Right hindlimb (tissue), 1 donor: ENCODE data around the gene CCL21.

Source experiments
- DNase-seq: peaks from one replicate; pipeline ENCODE4 v3.0.0-alpha.2; 2018

Gene CCL21

GRCh38 chr9:34707130-34707529, 2.8 kb downstream of the CCL21 start:
- DNase-seq = no peak

DNA sequence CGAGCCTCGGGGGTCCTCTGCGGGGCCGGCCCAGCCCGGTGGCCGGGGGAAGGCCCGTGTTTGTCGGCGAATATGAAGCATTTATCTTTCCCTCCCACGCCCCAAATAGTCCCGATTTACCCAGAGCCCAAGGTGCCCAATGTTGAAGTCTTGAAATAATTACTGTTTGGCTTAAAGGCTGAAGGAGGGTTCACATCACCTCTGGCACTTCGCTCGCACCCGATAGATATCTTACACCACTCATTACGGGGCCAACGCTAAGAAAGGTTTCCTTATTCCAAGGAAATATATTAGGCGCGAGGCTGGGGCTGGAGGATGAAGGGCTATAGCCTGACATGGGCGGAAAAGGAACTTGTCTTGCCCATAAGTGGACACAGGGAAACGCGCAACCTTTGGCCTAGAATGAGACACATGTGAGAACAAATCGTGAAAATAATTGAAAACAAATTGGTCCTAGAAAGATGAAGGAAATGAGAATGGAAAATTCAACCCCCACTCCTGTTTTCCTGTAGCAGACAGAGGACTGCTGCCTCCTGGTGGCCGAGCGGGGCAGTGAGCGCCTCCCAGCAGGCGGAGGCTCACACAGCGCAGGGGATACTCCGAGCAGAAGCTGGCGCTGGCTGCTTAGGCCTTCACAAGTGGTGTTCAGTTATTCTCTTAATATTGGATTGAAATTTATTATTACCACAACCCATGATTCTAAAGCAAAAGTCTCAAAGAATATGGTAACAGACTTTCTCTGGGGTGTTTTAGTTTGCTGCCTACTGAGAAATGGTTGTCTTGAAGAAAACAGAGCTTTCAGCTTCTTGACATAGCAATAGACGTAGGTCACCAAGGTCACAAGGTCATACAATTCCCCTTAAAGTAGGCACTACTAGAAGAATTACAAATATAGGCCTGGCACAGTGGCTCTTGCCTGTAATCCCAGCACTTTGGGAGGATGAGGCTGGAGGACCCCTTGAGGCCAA, 7.9 kb downstream of the CCL21 start:
- DNase-seq = peak; percentile 89

GRCh38 chr9:34701023-34701768, 8.7 kb downstream of the CCL21 start:
- peak; percentile 76 for DNase-seq

- no peak for DNase-seq
Measured at GRCh38 chr9:34694811-34695210, 15.1 kb downstream of the CCL21 start.

GRCh38 chr9:34693560-34693959, 16.4 kb downstream of the CCL21 start:
- no peak for DNase-seq

GRCh38 chr9:34691936-34692315, 18.0 kb downstream of the CCL21 start:
- DNase-seq = no peak

DNA sequence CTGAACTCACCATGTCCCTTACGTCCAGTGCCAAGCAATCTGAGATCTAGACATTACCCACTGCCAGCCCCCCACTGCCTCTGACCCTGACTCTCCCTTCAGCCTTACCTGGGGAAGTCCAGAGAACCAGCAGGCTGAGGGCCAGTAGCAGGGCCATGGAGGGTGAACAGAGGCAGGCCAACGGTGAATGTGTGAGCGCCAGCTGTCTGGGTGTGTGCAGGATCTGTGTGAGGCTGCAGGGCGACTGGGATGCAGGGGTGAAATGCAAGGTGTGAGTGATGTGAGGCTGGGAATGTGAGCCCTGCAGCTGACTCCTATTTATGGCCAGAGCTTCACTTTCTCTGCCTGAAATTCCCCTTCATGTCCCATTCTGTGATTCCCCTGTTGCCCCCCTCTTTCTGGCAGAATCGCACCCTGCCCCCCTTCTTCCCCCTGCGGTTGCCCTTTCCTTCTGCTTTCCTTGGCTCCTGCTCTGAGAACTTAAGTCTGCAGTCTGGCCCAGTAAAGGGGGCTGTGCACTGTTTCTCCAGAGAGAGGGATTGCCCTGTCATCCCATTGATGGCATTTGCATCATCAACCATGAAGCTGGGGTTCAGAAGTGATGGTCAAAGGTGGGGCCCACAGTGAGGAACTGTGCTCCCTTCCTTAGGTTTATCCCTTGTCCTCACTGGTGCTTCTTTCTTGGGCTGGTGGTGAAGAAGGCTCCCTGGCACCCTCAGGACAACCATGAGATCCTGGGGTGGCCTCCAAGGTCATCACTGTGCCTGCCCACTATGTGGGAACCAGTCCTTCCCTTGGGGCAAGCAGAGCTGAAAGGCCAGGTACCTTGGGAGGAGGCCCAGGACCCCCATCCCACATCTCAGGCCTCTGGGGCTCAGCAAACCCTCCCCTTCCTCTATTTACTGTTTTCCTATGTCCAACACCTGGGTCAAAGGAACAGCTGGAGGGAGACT, 18.7 kb downstream of the CCL21 start, which contains the start of gene CCL19:
TSS of gene CCL19 (minus strand) at position 294 of the 953 bp plus-strand sequence. CDS start at position 157, 137 bp downstream.
- DNase-seq = no peak

DNA sequence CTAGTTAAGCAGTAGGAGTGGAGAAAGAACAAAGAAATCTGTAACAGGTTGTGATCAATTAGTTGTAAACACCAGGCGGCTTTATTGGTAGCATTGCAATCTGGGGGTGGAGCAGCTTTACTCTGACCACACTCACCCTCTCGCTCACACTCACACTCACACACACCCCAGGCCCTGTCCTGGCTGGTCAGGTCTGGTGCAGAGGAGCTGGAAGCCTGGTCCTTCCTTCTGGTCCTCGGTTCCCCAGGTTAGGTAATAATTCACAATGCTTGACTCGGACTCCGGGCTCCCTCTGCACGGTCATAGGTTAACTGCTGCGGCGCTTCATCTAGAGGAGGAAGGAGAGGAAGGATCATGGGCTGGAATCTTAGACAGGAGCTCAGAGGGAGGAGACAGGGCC, 20.4 kb downstream of the CCL21 start:
- DNase-seq = no peak

- DNase-seq = no peak
Measured at GRCh38 chr9:34689116-34689470, 20.8 kb downstream of the CCL21 start.

GRCh38 chr9:34688329-34689115, 21.4 kb downstream of the CCL21 start:
- DNase-seq = no peak

DNA sequence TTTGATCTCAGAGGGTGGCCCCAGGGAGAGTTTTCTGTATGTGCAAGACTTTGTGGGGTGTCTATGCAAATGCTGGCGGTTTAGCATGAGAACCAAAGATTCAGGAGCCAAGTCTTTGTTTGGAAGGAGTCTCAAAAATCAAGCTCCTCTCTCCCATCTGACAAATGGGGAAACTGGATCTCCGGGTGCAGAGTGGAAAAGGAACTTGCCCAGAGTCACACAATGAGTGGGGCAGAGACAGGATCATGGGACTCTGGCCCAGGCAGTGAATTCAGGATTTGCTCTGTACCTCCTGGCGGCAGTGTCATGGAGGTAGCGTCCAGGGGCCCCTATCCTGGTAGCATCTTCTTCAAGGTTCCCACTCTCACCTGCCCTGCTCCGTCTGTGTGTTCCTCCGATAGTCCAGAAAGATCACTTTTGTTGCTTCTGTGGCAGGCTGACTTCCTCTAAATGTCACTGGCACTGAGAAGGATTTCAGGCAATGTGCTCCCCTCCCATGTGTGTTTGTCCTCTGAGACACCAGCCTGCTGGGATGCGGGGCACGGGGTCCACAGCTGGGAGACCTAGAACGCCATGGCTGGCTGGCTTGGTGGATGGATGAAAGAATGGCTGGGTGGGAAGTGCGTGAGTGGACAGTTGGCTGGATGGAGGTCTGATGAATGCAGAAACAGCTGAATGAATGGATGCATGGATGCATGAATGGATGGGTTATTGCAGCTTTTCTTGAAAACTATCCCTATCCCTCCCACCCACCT, 22.5 kb downstream of the CCL21 start:
- no peak for DNase-seq

- no peak for DNase-seq
Measured at GRCh38 chr9:34686732-34687131, 23.2 kb downstream of the CCL21 start.

DNA sequence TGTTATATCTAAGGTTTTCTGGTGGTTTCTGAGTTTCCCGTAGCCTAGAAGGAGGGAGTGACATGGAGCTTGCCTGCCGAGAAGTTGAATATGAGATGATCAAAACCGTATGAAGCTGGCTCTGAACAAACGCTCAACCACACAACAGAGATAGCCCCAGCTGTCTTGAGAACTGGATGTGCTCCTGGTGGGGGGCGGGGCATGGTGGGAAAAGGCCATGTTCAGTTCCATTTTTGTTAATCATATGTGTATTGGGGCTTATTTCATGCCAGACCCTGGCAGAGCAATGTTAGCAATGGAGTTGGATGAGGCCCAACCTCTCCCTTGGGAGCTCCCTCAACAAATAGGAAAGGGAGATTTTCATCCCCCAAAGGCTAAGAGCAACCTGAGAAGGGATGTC, 23.7 kb downstream of the CCL21 start:
- DNase-seq = no peak

- DNase-seq = no peak
Measured at GRCh38 chr9:34685591-34685990, 24.3 kb downstream of the CCL21 start.

DNA sequence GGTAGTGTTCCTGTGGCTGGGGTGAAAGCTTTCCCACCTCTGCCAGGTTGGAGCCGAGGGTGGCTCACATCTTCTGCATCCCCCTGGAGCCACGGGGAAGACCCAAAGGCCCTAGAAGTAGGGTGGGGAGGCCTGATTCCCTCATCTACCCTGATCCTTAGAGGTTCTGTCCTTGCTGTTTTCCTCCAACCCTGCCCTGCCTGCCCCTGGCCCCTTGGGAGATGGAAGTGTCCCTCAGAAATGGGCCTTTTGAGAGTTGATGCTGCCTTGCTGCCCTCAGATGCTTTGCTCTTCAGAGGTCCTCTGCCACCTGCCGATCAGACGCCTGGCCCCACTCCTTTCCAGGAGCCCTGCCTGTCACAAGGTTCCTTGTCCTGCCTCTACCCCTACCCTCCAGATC, 25.1 kb downstream of the CCL21 start:
- DNase-seq = no peak

DNA sequence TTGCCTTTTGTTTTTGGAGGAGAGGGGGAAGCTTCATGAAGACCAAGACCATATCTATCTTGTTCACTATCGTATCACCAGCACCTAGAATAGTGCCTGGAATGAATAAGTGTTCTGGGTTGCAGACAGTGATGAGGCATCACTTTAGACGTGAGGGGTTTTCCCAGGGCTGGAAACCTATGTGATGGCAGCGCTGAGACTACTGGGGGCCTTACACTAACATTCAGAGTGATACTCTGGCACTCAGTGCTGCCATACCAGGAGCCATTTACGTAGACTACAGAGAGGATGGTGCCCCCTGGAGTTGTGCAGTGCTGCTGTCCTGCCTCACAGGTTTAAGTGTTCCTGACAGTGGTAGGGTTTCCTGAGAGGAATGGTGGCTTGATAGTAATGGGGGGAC, 25.8 kb downstream of the CCL21 start:
- DNase-seq = no peak

GRCh38 chr9:34675869-34676268, 34.1 kb downstream of the CCL21 start:
- no peak for DNase-seq

DNA sequence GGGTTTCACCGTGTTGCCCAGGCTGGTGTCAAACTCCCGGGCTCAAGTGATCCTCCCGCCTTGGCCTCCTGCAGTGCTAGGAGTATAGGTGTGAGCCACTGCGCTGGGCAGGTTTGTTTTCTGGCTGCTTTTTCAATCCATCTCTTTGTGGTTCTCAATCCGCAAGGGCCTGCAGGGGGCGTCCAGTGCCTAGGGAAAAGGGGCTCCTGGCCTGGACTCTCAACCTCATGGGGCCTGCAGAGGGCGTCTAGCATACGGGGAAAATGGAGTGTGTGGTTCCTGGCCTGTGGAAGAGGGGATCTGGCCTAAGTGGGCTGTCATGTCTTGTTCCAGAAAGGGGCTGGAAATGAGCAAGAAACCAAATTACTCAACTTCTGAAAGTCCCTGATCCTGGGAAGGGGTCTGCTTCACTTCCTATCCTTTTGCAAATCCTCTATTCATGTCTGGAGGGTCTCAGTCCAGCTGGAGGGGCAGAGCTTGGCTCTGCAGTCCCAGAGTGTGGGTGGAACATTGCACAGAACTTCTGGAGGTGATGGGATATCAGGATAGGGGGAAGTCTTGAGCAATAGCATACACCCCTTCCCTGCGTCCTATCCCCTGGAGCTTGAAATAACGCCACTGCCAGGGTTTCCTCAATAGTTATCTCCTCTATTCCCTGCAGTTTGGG, 34.8 kb downstream of the CCL21 start:
- peak; percentile 64 for DNase-seq

GRCh38 chr9:34674440-34674839, 35.5 kb downstream of the CCL21 start:
- no peak for DNase-seq

DNA sequence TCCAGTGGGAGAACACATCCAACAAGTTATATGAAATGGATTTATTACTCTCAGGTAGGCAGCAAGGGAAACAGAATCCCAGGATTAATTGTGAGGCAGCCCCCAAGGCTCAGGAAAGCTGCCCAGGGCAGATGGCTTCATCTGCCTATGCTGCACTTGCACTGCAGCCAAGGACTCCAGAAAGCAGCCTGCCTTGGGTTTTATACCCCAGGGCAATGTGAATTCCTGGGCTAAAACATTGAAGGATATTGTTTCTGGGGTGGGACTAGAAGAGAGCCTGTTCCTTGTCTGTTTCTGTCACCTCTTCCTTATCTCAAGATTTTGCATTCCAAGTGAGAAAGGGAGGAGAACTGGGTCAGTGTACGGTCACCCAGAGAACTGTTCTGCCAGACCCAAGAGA, 38.6 kb downstream of the CCL21 start:
- DNase-seq = no peak
